ENCODE data around the gene FKRP.

Gene FKRP

GRCh38 chr19:46732172-46732938 is 13.5 kb upstream of the FKRP start:
- DNase-seq: no peak

DNA sequence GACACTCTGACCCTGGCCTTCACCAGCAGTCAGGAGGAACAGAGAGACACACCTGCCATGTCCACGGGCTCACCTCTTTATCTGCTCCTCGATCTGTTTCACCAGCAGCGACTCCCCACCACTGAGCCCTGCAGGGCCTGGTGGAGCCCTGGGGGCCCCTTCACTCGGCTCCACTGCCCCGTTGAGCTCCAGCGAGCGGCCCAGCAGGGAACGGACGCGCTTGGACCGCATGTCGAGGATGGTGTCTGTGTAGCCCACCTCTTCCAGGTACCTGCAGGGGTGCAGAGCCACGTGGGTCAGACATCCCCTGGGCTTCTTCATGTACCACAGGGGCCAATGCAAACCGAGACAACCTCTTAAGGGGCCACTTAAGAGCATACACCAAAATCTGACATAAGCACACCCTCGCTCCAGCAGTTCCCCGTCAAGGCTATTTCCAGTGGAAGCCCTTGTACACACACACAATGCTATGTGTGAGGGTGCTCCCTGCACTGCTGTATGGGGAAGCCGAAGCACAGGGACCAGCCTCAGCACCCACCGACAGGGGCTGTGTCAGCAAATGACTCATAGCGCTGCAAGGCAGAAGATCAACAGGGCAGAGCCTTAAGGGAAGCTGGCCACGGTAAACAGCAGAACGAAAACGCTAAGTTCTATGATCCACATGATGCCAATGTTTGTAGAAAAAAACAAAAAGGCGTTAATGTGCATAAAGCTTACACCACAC is 12.7 kb upstream of the FKRP start:
- DNase-seq: no peak

GRCh38 chr19:46733690-46734292 is 12.1 kb upstream of the FKRP start:
- no peak for DNase-seq

- no peak for DNase-seq
Measured at GRCh38 chr19:46736531-46737297, 9.1 kb upstream of the FKRP start.

DNA sequence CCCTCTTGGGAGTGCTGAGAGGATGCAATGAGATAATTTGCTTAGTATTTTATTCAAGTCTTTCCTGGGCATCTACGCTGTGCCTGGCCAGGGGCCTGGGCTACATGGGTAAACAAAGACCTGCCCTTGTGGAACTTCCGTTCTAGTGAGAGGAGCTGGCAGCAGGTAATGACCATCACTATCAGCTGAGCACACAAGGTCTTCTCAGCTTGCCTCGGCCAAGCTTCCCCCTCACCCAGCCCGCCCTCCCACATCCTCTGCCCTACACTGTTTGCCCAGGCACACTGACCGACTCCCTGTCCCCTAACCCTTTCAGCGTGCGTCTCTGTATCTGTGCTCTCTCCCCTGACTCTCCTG is 8.6 kb upstream of the FKRP start:
- DNase-seq: no peak

- DNase-seq: no peak
Measured at GRCh38 chr19:46737761-46738171, 8.1 kb upstream of the FKRP start.

DNA sequence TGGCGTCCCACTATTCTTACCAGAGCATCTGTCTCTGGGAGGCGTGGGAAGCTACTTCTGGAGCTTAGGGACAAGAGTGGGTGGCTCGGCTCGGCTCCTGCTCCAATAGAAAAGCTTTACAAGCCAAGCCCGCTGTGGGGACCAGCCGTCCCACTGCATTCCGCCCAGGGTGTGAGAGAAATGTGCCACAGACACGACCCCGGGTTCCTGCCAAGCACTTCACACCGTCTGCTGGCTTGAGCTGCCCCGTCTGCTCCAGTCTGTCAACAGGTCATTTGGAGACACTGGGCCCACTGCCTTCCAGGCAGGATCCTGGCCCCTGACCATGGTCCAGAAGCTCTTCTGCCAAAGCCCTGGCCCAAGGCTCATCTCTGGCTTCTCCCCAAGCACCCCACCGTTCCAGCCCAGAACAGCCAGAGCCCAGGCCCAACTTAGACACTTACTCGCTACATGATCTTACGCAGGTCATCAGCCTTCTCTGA is 6.5 kb upstream of the FKRP start:
- DNase-seq: no peak

DNA sequence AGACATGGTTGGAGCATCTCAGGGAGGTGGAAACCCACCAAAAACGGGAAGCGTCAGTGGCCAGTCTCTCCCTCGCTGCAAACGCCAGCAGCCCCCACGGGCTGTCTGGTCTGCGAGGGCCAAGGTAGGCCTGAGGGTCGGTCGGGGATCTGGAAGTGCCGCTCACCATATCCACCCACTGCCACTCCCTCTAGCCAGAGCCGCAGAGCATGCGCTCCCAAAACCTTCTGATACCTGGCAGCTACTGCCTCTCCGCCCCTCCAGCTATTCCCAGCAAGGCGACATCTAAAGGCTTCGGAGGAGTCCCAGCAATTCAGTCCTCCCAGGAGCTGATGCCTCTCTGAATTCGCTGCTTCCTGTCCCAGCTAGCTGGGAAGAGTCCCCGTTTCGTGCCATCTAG is 4.4 kb upstream of the FKRP start:
- DNase-seq: no peak

GRCh38 chr19:46742926-46743480 is 2.9 kb upstream of the FKRP start:
- no peak for DNase-seq

- no peak for DNase-seq
Measured at GRCh38 chr19:46744005-46744691, 1.7 kb upstream of the FKRP start.

DNA sequence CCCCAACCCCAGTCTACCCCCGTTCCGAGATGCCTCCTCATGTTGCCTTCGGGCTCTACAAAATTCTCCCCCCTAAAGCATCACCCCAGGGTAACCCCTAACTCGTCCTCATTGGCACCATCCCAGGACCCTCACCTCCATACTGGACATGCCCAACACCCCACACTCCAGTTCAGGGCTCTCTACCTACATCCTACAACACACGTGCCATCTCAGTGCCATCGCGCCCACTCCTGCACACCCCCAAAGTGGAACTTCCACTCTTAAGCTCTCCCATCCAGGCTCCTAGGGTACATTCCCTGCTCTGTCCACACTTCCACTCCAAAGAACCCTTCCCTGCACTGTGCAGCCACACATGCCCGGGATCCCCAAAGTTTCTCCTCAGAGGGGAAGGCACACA is 827 bp upstream of the FKRP start:
- no peak for DNase-seq

DNA sequence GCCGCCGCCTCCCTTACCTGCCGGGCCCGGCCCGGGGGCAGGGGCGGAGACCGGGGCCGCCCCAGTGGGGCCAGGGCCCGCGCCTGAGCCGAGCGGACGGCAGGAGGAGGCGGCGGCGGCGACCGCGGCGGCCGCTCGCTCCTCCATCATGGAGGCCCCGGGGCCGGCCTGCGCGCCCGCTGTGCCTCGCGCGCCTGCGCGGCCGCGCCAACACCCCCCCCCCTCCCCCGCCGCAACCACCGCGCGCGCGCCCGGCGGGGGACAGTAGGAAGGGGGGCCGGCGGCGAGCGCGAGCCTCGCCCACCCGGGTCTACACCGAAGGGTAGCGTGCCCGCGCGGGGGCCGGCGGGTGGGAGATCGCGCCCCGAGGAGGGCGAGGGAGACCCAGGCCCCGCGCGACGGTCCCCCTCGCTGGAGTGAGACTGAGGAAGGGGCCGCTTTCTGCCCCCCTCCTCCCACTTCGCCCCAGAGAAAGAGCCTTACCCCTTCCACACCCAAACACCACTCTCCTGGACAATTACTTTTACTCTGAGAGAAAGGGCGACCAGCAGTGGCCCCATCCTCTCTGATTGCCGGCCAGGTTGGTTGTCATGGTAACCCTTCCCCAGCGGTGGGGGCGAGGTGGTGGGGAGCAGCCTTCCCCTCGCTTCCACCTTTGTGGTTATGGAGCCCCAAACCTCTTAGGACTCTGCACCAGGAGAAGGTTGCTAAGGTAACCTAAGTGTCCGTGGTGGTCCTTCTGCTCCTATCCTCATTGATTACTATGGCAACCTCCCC is 612 bp downstream of the FKRP start, which contains the start of gene STRN4:
Gene STRN4, minus strand, starts transcription at position 170 of the 777 bp plus-strand sequence. Its CDS starts 20 bp downstream, at position 150.
- peak; percentile 23 for DNase-seq

- DNase-seq: no peak
Measured at GRCh38 chr19:46748325-46749109, 2.7 kb downstream of the FKRP start.

DNA sequence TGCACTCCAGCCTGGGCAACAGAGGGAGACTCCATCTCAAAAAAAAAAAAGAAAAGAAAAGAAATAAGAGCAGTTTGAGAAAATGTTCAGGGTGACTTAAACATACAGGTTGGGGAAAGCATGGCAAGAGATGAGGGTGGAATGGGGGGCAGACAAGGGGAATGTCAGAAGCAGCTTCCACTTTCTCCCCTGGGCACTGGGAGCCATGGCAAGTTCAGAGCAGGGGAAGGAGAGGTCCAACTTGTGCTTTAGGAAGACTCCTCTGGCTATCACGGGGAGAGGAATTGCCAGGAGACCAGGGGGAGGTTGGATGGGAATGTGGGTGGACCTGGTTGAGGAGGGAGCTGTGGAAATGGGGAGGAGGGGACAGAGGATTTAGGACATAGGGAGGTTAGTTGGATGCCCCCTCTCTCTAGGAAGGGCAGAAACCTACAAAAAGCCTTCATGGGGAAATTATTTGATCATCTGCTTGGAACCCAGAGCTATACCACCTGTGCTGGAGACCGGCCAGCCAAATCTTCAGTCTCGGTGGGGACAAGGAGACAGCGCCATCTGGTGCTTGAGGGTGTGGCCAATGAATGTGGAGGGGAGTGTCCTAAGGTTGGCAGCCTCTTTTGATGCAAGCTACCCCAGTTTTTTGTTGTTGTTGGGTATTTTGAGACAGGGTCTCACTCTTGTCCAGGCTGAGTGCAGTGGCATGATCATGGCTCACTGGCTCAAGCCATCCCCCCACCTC is 7.7 kb downstream of the FKRP start:
- peak; percentile 44 for DNase-seq

DNA sequence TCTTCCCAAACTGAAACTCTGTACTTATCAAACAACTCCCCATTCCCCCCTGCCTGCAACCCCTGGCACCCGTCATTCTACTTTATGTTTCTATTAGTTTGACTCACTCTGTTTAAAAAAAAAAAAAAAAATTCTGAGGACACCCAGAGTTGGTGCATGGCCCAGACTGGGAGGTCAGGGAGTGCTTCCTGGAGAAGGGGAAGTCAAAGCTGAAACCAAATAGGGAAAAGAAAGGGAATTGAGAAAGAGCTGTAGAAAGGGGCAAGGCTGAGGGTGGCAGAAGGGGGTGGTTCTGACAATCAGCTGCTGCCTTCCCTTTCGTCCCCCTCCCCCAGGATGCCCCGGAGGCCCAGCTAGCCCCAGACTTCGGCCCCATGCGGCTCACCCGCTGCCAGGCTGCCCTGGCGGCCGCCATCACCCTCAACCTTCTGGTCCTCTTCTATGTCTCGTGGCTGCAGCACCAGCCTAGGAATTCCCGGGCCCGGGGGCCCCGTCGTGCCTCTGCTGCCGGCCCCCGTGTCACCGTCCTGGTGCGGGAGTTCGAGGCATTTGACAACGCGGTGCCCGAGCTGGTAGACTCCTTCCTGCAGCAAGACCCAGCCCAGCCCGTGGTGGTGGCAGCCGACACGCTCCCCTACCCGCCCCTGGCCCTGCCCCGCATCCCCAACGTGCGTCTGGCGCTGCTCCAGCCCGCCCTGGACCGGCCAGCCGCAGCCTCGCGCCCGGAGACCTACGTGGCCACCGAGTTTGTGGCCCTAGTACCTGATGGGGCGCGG is 9.4 kb downstream of the FKRP start:
- DNase-seq: no peak

- no peak for DNase-seq
Measured at GRCh38 chr19:46755853-46756543, 10.1 kb downstream of the FKRP start.

DNA sequence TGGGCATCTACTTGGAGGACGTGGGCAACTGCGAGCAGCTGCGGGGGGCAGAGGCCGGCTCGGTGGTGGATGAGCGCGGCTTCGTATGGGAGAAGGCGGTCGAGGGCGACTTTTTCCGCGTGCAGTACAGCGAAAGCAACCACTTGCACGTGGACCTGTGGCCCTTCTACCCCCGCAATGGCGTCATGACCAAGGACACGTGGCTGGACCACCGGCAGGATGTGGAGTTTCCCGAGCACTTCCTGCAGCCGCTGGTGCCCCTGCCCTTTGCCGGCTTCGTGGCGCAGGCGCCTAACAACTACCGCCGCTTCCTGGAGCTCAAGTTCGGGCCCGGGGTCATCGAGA is 10.7 kb downstream of the FKRP start:
- DNase-seq: no peak

DNA sequence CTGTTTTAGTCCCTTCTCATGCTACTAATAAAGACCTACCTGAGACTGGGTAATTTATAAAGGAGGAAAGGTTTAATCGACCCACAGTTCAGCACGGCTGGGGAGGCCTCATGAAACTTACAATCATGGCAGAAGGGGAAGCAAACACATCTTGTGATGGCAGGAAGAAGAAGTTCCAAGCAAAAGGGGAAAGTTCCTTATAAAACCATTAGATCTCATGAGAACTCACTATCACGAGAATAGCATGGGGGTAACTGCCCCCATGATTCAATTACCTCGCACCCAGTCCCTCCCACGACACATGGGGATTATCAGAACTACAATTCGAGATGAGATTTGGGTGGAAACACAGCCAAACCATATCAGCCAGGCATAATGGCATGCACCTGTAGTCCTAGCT is 13.3 kb downstream of the FKRP start:
- DNase-seq: no peak

Data from NCI-H1092 treated with DMSO at 0.1 percent for 48 hours (cell line).